ENCODE measurements around the gene HECTD4. TPM values are rescaled to one million over a fixed set of nuclear protein-coding genes. Genes with fewer than 3 reads are reported as not detected.

Gene HECTD4
- total RNA-seq, 2 donors from 2014 or later: 30.8 to 33.1 TPM

GRCh38 chr12:112219195-112219594 lies 163.0 kb downstream of the HECTD4 start:
- H3K27ac Mint-ChIP-seq: peak overlapping the region; percentile 27

GRCh38 chr12:112218150-112218549 lies 164.1 kb downstream of the HECTD4 start:
- Mint-ChIP-seq H3K9me3 (no peaks in the 10 kb centered on the region), H3K4me1 (no peaks in the 10 kb centered on the region), H3K27me3 (no peaks in the 10 kb centered on the region), H3K4me3 (no peak overlapping the region), H3K27ac (peak overlapping the region; percentile 27), H3K36me3 (ENCODE audit: low read depth) (peaks cover 40% of the 10 kb centered on the region)
- no peak for ATAC-seq (replicated peaks)

More at GRCh38 chr12:112219195-112219594, 163.0 kb downstream of the HECTD4 start:
- no peaks in the 10 kb centered on the region for H3K27me3 Mint-ChIP-seq
- H3K4me3 Mint-ChIP-seq: no peak overlapping the region
- no peaks in the 10 kb centered on the region for H3K4me1 Mint-ChIP-seq
- no peak for ATAC-seq (replicated peaks)
- no peaks in the 10 kb centered on the region for H3K9me3 Mint-ChIP-seq
- peaks cover 44% of the 10 kb centered on the region for H3K36me3 Mint-ChIP-seq (ENCODE audit: low read depth)

- Mint-ChIP-seq H3K9me3 (no peaks in the 10 kb centered on the region), H3K27ac (no peak overlapping the region)
- no peak for ATAC-seq (replicated peaks)
Measured at GRCh38 chr12:112217647-112218046, 164.6 kb downstream of the HECTD4 start.

GRCh38 chr12:112216223-112216622 lies 166.0 kb downstream of the HECTD4 start:
- Mint-ChIP-seq H3K27me3 (no peaks in the 10 kb centered on the region), H3K9me3 (no peaks in the 10 kb centered on the region), H3K27ac (no peak overlapping the region), H3K4me1 (no peaks in the 10 kb centered on the region), H3K4me3 (no peak overlapping the region), H3K36me3 (ENCODE audit: low read depth) (peaks cover 50% of the 10 kb centered on the region)
- no peak for ATAC-seq (replicated peaks)

More at GRCh38 chr12:112217647-112218046, 164.6 kb downstream of the HECTD4 start:
- peaks cover 37% of the 10 kb centered on the region for H3K36me3 Mint-ChIP-seq (ENCODE audit: low read depth)
- H3K4me1 Mint-ChIP-seq: no peaks in the 10 kb centered on the region
- no peak overlapping the region for H3K4me3 Mint-ChIP-seq
- H3K27me3 Mint-ChIP-seq: no peaks in the 10 kb centered on the region

- no peaks in the 10 kb centered on the region for H3K4me1 Mint-ChIP-seq
- H3K4me3 Mint-ChIP-seq: no peak overlapping the region
- no peaks in the 10 kb centered on the region for H3K27me3 Mint-ChIP-seq
- no peak overlapping the region for H3K27ac Mint-ChIP-seq
- H3K9me3 Mint-ChIP-seq: no peaks in the 10 kb centered on the region
- peaks cover 64% of the 10 kb centered on the region for H3K36me3 Mint-ChIP-seq (ENCODE audit: low read depth)
- ATAC-seq (replicated peaks): no peak
Measured at GRCh38 chr12:112214064-112214463, 168.2 kb downstream of the HECTD4 start.

- H3K36me3 Mint-ChIP-seq (ENCODE audit: low read depth): peaks cover 76% of the 10 kb centered on the region
- H3K4me1 Mint-ChIP-seq: no peaks in the 10 kb centered on the region
- H3K27me3 Mint-ChIP-seq: no peaks in the 10 kb centered on the region
- H3K9me3 Mint-ChIP-seq: no peaks in the 10 kb centered on the region
- no peak for ATAC-seq (replicated peaks)
- H3K27ac Mint-ChIP-seq: peak overlapping the region; percentile 8
- no peak overlapping the region for H3K4me3 Mint-ChIP-seq
Measured at GRCh38 chr12:112208301-112208910, 173.8 kb downstream of the HECTD4 start.

GRCh38 chr12:112207397-112207924 lies 174.8 kb downstream of the HECTD4 start:
- Mint-ChIP-seq H3K4me3 (no peak overlapping the region), H3K4me1 (no peaks in the 10 kb centered on the region), H3K27me3 (no peaks in the 10 kb centered on the region), H3K36me3 (ENCODE audit: low read depth) (peaks cover 80% of the 10 kb centered on the region), H3K9me3 (no peaks in the 10 kb centered on the region), H3K27ac (peak overlapping the region; percentile 8)
- no peak for ATAC-seq (replicated peaks)

- H3K4me3 Mint-ChIP-seq: no peak overlapping the region
- no peaks in the 10 kb centered on the region for H3K4me1 Mint-ChIP-seq
- no peaks in the 10 kb centered on the region for H3K27me3 Mint-ChIP-seq
- ATAC-seq (replicated peaks): no peak
- no peak overlapping the region for H3K27ac Mint-ChIP-seq
- peaks cover 74% of the 10 kb centered on the region for H3K36me3 Mint-ChIP-seq (ENCODE audit: low read depth)
- no peaks in the 10 kb centered on the region for H3K9me3 Mint-ChIP-seq
Measured at GRCh38 chr12:112206944-112207343, 175.3 kb downstream of the HECTD4 start.

GRCh38 chr12:112199136-112199535 lies 183.1 kb downstream of the HECTD4 start:
- peaks cover 42% of the 10 kb centered on the region for H3K36me3 Mint-ChIP-seq (ENCODE audit: low read depth)
- H3K9me3 Mint-ChIP-seq: no peaks in the 10 kb centered on the region
- no peak overlapping the region for H3K4me3 Mint-ChIP-seq
- H3K4me1 Mint-ChIP-seq: peaks cover 3% of the 10 kb centered on the region
- H3K27me3 Mint-ChIP-seq: no peaks in the 10 kb centered on the region
- no peak overlapping the region for H3K27ac Mint-ChIP-seq
- ATAC-seq (replicated peaks): no peak

- Mint-ChIP-seq H3K27ac (peak overlapping the region; percentile 2), H3K4me1 (peaks cover 3% of the 10 kb centered on the region), H3K9me3 (no peaks in the 10 kb centered on the region), H3K36me3 (ENCODE audit: low read depth) (peaks cover 40% of the 10 kb centered on the region), H3K27me3 (no peaks in the 10 kb centered on the region), H3K4me3 (no peak overlapping the region)
- peak; percentile 85 for ATAC-seq (replicated peaks)
Measured at GRCh38 chr12:112198120-112198733, 184.0 kb downstream of the HECTD4 start.

- no peak overlapping the region for H3K27ac Mint-ChIP-seq
- no peak for ATAC-seq (replicated peaks)
- H3K4me1 Mint-ChIP-seq: peaks cover 3% of the 10 kb centered on the region
- no peaks in the 10 kb centered on the region for H3K27me3 Mint-ChIP-seq
- H3K36me3 Mint-ChIP-seq (ENCODE audit: low read depth): peaks cover 53% of the 10 kb centered on the region
- no peaks in the 10 kb centered on the region for H3K9me3 Mint-ChIP-seq
- H3K4me3 Mint-ChIP-seq: no peak overlapping the region
Measured at GRCh38 chr12:112196196-112196875, 185.9 kb downstream of the HECTD4 start.

GRCh38 chr12:112194601-112195247 lies 187.5 kb downstream of the HECTD4 start:
- Mint-ChIP-seq H3K27ac (no peak overlapping the region), H3K27me3 (no peaks in the 10 kb centered on the region), H3K9me3 (no peaks in the 10 kb centered on the region), H3K4me1 (peaks cover 3% of the 10 kb centered on the region), H3K36me3 (ENCODE audit: low read depth) (peaks cover 60% of the 10 kb centered on the region), H3K4me3 (no peak overlapping the region)
- no peak for ATAC-seq (replicated peaks)

GRCh38 chr12:112192475-112192874 lies 189.8 kb downstream of the HECTD4 start:
- Mint-ChIP-seq H3K9me3 (no peaks in the 10 kb centered on the region), H3K36me3 (ENCODE audit: low read depth) (peaks cover 60% of the 10 kb centered on the region), H3K4me3 (no peak overlapping the region), H3K27me3 (no peaks in the 10 kb centered on the region), H3K4me1 (no peaks in the 10 kb centered on the region), H3K27ac (no peak overlapping the region)
- no peak for ATAC-seq (replicated peaks)

GRCh38 chr12:112191840-112192321 lies 190.3 kb downstream of the HECTD4 start:
- no peaks in the 10 kb centered on the region for H3K27me3 Mint-ChIP-seq
- H3K4me3 Mint-ChIP-seq: no peak overlapping the region
- H3K36me3 Mint-ChIP-seq (ENCODE audit: low read depth): peaks cover 60% of the 10 kb centered on the region
- H3K9me3 Mint-ChIP-seq: no peaks in the 10 kb centered on the region
- H3K4me1 Mint-ChIP-seq: no peaks in the 10 kb centered on the region
- H3K27ac Mint-ChIP-seq: no peak overlapping the region
- ATAC-seq (replicated peaks): no peak
